NCI-H187 treated with DMSO at 0.1 percent for 48 hours (cell line): ENCODE measurements around the gene ARHGAP33.

Source experiments
- DNase-seq: peaks from one replicate; lab custom pipeline; 2025; lab: John Stamatoyannopoulos, UW

The ARHGAP33 gene

GRCh38 chr19:35739275-35740107 lies 35.9 kb upstream of the ARHGAP33 start:
- no peak for DNase-seq

- DNase-seq: no peak
Observed at GRCh38 chr19:35740108-35740422, 35.3 kb upstream of the ARHGAP33 start.

DNA sequence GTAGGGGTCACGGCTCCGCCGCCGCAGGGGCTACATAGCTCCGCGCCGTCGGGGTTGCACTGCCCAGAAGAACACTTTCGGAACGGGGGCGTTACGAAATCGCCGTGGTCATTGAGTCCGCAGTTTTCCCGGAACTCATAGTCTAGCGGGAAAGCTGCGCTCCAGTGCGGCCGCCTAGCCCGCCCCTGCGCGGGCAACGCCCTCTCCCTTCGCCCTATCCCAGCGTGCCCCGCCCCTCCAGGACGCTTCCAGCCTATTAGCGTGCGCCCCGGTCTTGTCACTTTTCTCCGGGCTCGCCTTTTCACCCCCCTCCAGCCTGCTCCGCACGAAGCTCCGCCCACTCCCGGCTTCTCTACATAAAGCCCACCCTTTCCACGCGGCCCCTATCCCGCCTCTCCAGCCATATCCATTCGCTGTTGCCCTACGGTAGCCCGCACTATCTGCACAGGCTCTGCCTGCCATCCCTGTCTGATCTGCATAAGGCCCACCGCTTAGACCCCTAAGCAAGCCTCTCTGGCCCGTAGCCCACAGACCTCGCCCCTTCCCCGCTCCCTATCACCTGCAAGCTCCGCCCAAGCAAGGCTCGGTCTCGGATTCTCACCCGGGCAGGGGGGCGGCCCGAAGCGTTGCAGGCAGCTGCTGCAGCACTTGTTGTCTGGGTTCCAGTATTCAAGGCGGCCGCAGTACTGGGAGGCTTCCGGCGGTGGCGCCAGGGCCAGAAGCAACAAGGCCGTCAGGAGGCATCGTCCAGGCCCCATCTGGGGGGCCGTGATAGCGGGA lies 34.8 kb upstream of the ARHGAP33 start:
- peak; percentile 91 for DNase-seq

- no peak for DNase-seq
Observed at GRCh38 chr19:35741203-35741515, 34.2 kb upstream of the ARHGAP33 start.

- no peak for DNase-seq
Observed at GRCh38 chr19:35742121-35742724, 33.1 kb upstream of the ARHGAP33 start, which contains the start of gene IGFLR1. TSS of gene IGFLR1 (minus strand) at chr19:35742452. CDS start at chr19:35741180, 1,272 bp downstream.

DNA sequence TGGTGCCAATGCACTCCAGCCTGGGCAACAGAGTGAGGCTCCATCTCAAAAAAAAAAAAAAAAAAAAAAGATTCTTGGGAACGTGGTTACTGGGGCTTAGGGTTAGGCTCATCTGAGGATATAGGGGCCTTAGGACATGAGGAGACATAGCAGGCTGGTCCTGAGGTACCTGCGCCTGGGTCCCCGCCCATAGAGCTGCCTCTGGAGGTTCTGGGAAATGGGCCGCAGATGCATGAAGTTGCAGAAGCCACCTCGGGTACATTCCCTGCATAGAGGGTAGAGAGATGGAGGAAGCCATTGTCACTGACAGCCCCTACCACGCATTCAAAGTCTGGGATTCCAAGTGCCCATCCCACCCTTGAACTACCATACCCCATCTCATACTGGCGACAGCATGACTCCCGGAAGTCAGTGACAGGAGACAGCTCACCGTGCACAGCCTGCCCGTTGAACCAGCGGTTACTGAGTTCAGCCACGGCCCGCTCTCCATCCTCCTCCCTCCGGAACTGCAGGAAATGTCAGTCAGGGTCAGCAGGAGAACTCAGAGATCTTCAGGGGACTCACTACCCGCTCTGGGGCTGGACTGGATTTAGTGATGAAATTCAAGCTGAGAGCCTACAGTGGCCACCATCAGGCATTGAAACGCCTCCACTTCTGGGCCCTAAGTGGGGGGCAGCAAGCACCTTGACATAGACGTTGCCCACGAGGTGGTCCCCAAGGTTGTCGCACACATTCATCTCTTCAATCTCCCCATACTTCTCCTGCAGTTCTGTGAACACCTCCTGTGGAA lies 31.5 kb upstream of the ARHGAP33 start:
- no peak for DNase-seq

DNA sequence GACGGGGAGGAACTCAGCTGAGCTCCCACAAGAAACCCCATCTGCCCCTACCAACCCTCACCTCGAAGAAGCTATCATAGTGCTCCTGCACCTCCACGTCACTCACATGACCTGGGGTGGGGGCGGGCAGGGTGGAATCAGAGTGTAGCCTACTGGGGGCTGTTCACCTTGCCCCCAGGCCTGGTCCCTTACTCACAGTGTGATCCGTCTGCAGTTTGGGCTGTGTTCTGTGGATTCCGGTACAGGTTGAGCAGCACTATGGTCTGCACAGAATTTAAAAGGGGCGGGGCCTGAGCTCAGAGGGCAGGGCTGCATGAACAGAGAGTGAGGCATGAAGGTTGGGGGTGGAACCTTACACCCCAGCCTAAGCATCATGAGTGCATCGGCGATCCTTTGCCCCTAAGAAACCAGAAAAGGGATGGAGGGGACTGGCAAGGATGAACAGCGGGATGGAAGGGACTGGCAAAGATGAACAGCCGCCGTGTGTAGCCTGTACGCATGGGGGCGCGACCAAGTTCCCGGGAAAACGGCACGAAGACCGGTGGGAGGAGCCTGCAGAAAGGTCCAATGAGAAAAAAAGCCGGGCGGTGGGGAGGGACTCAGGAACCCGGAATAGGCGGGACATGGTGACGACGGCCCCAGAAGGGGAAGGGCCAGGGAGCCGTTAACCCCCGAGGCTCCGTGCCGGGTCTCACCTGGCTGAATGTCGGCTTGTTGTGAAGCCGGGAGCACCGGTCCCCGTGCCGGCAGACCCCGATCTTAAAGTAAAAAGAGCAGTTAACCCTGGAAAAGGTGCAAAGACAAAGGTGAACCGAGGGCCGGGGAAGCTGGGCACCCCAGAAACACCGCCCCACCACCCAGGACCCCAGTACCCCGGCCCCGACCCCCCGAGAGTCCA lies 30.7 kb upstream of the ARHGAP33 start:
- peak; percentile 91 for DNase-seq

GRCh38 chr19:35745328-35746086 lies 29.9 kb upstream of the ARHGAP33 start, which contains the start of the genes PSENEN and U2AF1L4:
TSS of gene PSENEN (plus strand) at chr19:35745651. CDS start at chr19:35745931, 280 bp downstream.
TSS of gene U2AF1L4 (minus strand) at chr19:35745418. CDS start at chr19:35745391, 27 bp downstream.
- DNase-seq: peak; percentile 96

DNA sequence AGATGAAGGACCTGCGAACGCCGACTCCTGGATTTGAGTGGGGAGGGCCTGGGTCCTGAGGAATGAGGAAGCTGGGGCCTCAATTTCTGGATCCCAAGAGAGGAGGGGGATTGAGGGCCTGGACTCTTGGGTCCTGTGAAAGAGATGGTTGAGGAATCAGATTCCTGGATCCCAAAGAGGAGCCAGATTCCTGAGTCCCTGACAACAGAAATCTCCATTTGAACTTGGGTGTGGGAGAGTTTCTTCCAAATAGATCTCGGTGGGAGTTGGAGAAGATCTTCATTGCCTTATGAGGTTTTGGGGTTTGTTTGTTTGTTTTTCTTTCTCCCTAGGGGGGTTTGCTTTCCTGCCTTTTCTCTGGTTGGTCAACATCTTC lies 29.3 kb upstream of the ARHGAP33 start:
- no peak for DNase-seq

DNA sequence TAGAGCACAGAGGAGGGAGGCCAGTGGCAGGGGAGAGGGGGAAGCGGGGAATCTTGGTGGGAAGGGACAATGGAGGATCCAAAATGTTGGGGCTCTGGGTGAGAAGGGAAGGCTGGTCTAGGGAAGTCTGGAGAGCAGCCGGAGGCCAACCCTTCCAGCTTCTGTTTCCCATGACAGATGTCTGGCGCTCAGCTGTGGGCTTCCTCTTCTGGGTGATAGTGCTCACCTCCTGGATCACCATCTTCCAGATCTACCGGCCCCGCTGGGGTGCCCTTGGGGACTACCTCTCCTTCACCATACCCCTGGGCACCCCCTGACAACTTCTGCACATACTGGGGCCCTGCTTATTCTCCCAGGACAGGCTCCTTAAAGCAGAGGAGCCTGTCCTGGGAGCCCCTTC lies 28.8 kb upstream of the ARHGAP33 start:
- DNase-seq: no peak

DNA sequence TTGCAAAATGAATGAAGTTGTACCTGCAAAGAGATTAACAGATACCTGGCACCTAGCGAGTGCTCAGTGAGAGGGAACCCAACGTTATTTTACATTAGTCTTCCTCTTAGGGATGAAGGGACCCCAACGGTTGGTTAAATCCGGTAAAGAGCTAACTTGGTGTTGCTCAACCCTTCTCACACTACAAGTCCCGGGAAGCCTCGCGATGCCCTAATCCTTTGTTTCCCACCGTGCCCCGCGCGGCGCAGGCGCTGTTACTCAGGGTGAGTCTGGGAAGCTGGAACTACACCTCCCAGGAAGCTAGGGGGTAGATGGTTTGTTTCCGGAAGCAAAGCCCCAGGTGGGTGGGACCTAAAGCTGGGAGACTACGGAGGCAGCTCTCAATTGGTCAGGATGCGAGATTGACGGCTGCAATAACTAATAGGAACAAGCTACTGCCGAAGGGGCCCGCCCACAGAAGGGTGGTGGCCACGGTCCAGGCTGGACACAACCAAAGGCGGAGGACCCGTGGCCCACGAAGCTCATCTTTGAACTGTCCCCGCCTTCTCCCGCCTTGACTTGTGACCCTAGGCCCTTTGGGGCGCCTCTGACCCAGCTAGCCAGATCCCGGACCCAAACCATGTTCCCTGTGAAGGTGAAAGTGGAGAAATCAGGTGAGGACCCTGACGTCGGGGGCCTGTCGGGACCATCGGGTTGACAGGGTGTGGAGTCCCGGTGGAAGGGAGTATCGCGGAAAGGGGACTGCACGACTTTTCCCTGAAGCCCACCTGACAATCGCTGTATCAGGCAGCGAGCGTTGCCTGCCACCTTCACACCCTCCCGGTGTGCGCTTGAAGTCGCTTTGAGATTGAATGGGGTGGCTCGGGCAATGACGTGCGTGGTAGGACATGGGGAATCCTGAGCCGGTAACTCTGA lies 27.0 kb upstream of the ARHGAP33 start, which contains the start of gene LIN37:
TSS of gene LIN37 (plus strand) at position 471 of the 915 bp plus-strand sequence. CDS start at position 620, 149 bp downstream.
- DNase-seq: peak; percentile 92

DNA sequence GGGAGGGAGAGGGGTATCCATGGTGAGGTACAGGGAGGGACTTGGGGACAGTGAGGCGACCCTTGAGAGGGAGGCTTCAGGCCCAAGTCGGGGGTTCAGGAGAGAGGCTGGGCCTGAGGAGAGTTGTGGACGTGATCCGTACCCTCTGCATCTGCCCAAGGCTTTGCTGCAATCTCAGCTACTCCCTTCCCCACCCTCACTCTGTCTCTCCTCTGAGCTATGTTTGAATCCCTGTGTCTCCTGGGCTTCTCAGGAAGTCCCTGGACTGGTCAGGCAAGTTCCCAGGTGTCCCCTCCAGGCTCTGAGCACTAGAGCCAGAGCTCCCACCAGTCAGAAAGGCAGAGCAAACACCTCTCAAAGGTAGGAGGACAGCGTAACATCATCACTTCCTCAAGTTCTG lies 25.2 kb upstream of the ARHGAP33 start:
- no peak for DNase-seq

GRCh38 chr19:35751839-35752745 lies 23.3 kb upstream of the ARHGAP33 start:
- no peak for DNase-seq

DNA sequence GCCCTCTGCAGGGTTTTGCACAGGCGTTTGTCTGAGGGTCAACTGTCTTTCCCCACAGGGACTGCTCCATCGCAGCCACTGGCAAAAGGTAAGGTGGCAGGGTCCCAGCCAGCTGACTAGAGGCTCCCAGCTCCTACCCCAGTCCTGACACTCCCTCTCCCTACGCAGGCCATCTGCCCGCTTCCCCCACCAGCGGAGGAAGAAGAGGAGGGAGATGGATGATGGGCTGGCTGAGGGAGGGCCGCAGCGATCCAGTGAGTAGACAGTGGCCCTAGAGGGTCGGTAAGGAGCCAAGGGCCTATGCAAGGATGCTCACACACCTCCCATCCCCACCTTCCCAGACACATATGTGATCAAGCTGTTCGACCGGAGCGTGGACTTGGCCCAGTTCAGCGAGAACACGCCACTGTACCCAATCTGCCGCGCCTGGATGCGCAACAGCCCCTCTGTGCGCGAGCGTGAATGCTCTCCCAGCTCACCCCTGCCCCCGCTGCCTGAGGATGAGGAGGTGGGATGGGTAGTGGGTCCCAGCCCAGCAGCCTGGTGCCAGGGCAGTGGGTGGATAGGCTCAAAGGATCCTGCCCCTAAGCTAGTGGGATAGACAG lies 22.5 kb upstream of the ARHGAP33 start:
- no peak for DNase-seq

DNA sequence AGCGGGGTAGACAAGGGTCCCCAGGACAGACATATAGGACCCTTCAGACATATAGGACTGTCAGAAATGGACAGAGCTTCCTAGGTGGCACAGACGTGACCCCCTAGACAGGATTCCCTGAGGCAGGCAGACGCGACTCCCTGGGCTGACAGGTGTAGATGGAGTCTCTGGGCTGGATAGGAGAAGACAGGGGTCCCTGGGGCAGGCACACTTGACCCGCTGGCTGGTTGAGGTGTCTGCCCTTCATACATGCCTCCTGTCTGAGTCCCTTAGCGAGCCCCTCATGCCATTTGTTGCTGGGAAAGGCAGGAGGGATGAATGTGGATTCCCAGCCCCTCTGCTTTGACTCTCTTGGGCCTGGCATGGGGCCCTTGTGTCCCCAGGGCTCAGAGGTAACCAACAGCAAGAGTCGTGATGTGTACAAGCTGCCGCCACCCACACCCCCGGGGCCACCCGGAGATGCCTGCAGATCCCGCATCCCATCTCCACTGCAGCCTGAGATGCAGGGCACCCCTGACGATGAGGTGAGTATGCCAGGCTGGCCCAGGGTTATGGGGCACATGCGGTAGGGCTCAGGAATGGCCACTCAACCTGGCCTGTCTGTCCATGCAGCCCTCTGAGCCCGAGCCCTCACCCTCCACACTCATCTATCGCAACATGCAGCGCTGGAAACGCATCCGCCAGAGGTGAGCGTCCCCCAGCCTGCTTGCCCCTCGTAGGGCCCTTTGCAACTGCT lies 21.6 kb upstream of the ARHGAP33 start:
- no peak for DNase-seq

- no peak for DNase-seq
Observed at GRCh38 chr19:35754370-35755130, 20.8 kb upstream of the ARHGAP33 start.
